Activated CD4-positive, alpha-beta T cell treated with anti-CD3 and anti-CD28 coated beads, Interleukin-2, amount 10 ng/mL, durations not matched to agents 24 days and 14 days (primary cell): ENCODE measurements around the gene MFGE8. TPM values are rescaled to one million over a fixed set of nuclear protein-coding genes. Genes with fewer than 3 reads are reported as not detected.

ENCODE experiments used
- DNase-seq: peaks from one replicate; pipeline ENCODE4 v3.0.0; 2022
- H3K27ac Mint-ChIP-seq: one replicate; pipeline ENCODE4 v1.8.0; 2022; ENCODE audit warnings: mild to moderate bottlenecking, mixed read lengths
- H3K27me3 Mint-ChIP-seq: one replicate; pipeline ENCODE4 v1.8.0; 2022; ENCODE audit warnings: mixed read lengths
- H3K36me3 Mint-ChIP-seq: one replicate; pipeline ENCODE4 v1.8.0; 2022; ENCODE audit warnings: low read depth, mild to moderate bottlenecking, mixed read lengths
- H3K4me1 Mint-ChIP-seq: one replicate; pipeline ENCODE4 v1.8.0; 2021; ENCODE audit warnings: mixed read lengths
- H3K4me3 Mint-ChIP-seq: one replicate; pipeline ENCODE4 v1.8.0; 2022; ENCODE audit warnings: mild to moderate bottlenecking, moderate library complexity, mixed read lengths
- H3K9me3 Mint-ChIP-seq: one replicate; pipeline ENCODE4 v1.8.0; 2021; ENCODE audit warnings: mixed read lengths
- intact Hi-C: fragments of 100-400 bp; cut with micrococcal nuclease; formaldehyde crosslinking; loops from one replicate; pipeline ENCODE4 v1.15.1; 2023
- total RNA-seq: library from RNA; stranded (reverse); gene quantifications from 2 replicates; pipeline ENCODE4 v1.2.3, GENCODE V29; 2022

MFGE8 gene
- total RNA-seq, 1 donor from 2014 or later = 10.6 TPM

- Mint-ChIP-seq H3K36me3 (no peaks in the 10 kb centered on the region), H3K9me3 (no peaks in the 10 kb centered on the region), H3K27ac (no peak overlapping the region), H3K27me3 (no peaks in the 10 kb centered on the region), H3K4me3 (no peak overlapping the region), H3K4me1 (peaks cover 32% of the 10 kb centered on the region)
- no peak for DNase-seq
- intact Hi-C loops = loop anchor here (5.0 kb wide), 1 partner anchor 276 kb away; no protein-coding TSS in a partner anchor
Measured at GRCh38 chr15:88900982-88901418, 12.2 kb downstream of the MFGE8 start.

- DNase-seq = no peak
- Mint-ChIP-seq H3K36me3 (no peaks in the 10 kb centered on the region), H3K9me3 (no peaks in the 10 kb centered on the region), H3K4me1 (peaks cover 35% of the 10 kb centered on the region), H3K27ac (no peak overlapping the region), H3K4me3 (no peak overlapping the region), H3K27me3 (no peaks in the 10 kb centered on the region)
- intact Hi-C loops = loop anchor here (5.0 kb wide), 1 partner anchor 277 kb away; no protein-coding TSS in a partner anchor
Measured at GRCh38 chr15:88900309-88900981, 12.7 kb downstream of the MFGE8 start.

GRCh38 chr15:88899251-88899650, 13.9 kb downstream of the MFGE8 start:
- intact Hi-C loops = loop anchor here (10.0 kb wide), 1 partner anchor 436 kb away; the partner anchor contains the start of gene POLG
- Mint-ChIP-seq H3K4me1 (peaks cover 27% of the 10 kb centered on the region), H3K27me3 (no peaks in the 10 kb centered on the region), H3K36me3 (no peaks in the 10 kb centered on the region), H3K9me3 (no peaks in the 10 kb centered on the region), H3K27ac (no peak overlapping the region), H3K4me3 (no peak overlapping the region)
- DNase-seq = no peak

GRCh38 chr15:88898736-88899135, 14.4 kb downstream of the MFGE8 start:
- intact Hi-C loops = loop anchor here (10.0 kb wide), 1 partner anchor 436 kb away; the partner anchor contains the start of gene POLG
- H3K9me3 Mint-ChIP-seq = no peaks in the 10 kb centered on the region

GRCh38 chr15:88897456-88898194, 15.6 kb downstream of the MFGE8 start:
- no peak overlapping the region for H3K27ac Mint-ChIP-seq
- no peak overlapping the region for H3K4me3 Mint-ChIP-seq
- DNase-seq = peak; percentile 95
- H3K9me3 Mint-ChIP-seq = no peaks in the 10 kb centered on the region
- H3K4me1 Mint-ChIP-seq = peaks cover 31% of the 10 kb centered on the region
- H3K36me3 Mint-ChIP-seq = peaks cover 4% of the 10 kb centered on the region
- no peaks in the 10 kb centered on the region for H3K27me3 Mint-ChIP-seq
- intact Hi-C loops = loop anchor here (1.0 to 10.0 kb wide), 2 partner anchors 430 to 437 kb away; partner anchors contain the start of genes MRPL46, MRPS11 and POLG

More at GRCh38 chr15:88898736-88899135, 14.4 kb downstream of the MFGE8 start:
- H3K4me3 Mint-ChIP-seq = no peak overlapping the region
- DNase-seq = no peak
- H3K27ac Mint-ChIP-seq = no peak overlapping the region
- no peaks in the 10 kb centered on the region for H3K36me3 Mint-ChIP-seq
- H3K27me3 Mint-ChIP-seq = no peaks in the 10 kb centered on the region
- H3K4me1 Mint-ChIP-seq = peaks cover 27% of the 10 kb centered on the region

GRCh38 chr15:88897142-88897455, 16.1 kb downstream of the MFGE8 start:
- H3K36me3 Mint-ChIP-seq = peaks cover 6% of the 10 kb centered on the region
- no peaks in the 10 kb centered on the region for H3K9me3 Mint-ChIP-seq
- no peak for DNase-seq
- H3K27ac Mint-ChIP-seq = no peak overlapping the region
- H3K27me3 Mint-ChIP-seq = no peaks in the 10 kb centered on the region
- no peak overlapping the region for H3K4me3 Mint-ChIP-seq
- peaks cover 31% of the 10 kb centered on the region for H3K4me1 Mint-ChIP-seq
- intact Hi-C loops = loop anchor here (1.0 to 10.0 kb wide), 2 partner anchors 430 to 438 kb away; partner anchors contain the start of genes MRPL46, MRPS11 and POLG

GRCh38 chr15:88896333-88897033, 16.7 kb downstream of the MFGE8 start:
- Mint-ChIP-seq H3K27ac (no peak overlapping the region), H3K27me3 (no peaks in the 10 kb centered on the region), H3K9me3 (no peaks in the 10 kb centered on the region), H3K4me1 (peaks cover 29% of the 10 kb centered on the region), H3K4me3 (peak overlapping the region; percentile 13), H3K36me3 (peaks cover 6% of the 10 kb centered on the region)
- intact Hi-C loops = loop anchor here (1.0 to 10.0 kb wide), 2 partner anchors 429 to 438 kb away; partner anchors contain the start of genes MRPL46, MRPS11 and POLG
- no peak for DNase-seq

- no peaks in the 10 kb centered on the region for H3K9me3 Mint-ChIP-seq
- peak within 1 kb of the TSS; percentile 81 for H3K27ac Mint-ChIP-seq
- H3K4me3 Mint-ChIP-seq = peak within 1 kb of the TSS; percentile 85
- no peaks in the 10 kb centered on the region for H3K27me3 Mint-ChIP-seq
- peak; percentile 90 for DNase-seq
- H3K4me1 Mint-ChIP-seq = peaks cover 29% of the 10 kb centered on the region
- intact Hi-C loops = loop anchor here (1.0 to 10.0 kb wide), 5 partner anchors 9 to 440 kb away; partner anchors contain the start of genes MFGE8 and POLG
- peaks cover 14% of the 10 kb centered on the region for H3K36me3 Mint-ChIP-seq
Measured at GRCh38 chr15:88894819-88895767, 18.1 kb downstream of the MFGE8 start, which contains the start of gene HAPLN3. TSS of gene HAPLN3 (minus strand) at chr15:88895544. CDS start at chr15:88887298, 8,246 bp downstream.

- Mint-ChIP-seq H3K27ac (peak overlapping the region; percentile 52), H3K9me3 (no peaks in the 10 kb centered on the region), H3K27me3 (no peaks in the 10 kb centered on the region), H3K4me3 (peak overlapping the region; percentile 85), H3K36me3 (peaks cover 18% of the 10 kb centered on the region), H3K4me1 (peaks cover 31% of the 10 kb centered on the region)
- intact Hi-C loops = loop anchor here (1.0 to 10.0 kb wide), 5 partner anchors 10 to 440 kb away; partner anchors contain the start of genes MFGE8 and POLG
- DNase-seq = peak; percentile 95
Measured at GRCh38 chr15:88894348-88894818, 18.8 kb downstream of the MFGE8 start.

- Mint-ChIP-seq H3K4me1 (peaks cover 21% of the 10 kb centered on the region), H3K27ac (no peak overlapping the region), H3K9me3 (no peaks in the 10 kb centered on the region), H3K4me3 (no peak overlapping the region), H3K27me3 (no peaks in the 10 kb centered on the region), H3K36me3 (peaks cover 26% of the 10 kb centered on the region)
- intact Hi-C loops = loop anchor here (10.0 kb wide), 1 partner anchor 443 kb away; the partner anchor contains the start of gene POLG
- no peak for DNase-seq
Measured at GRCh38 chr15:88891540-88892254, 21.5 kb downstream of the MFGE8 start.

GRCh38 chr15:88890495-88890894, 22.7 kb downstream of the MFGE8 start:
- Mint-ChIP-seq H3K27ac (no peak overlapping the region), H3K27me3 (no peaks in the 10 kb centered on the region), H3K36me3 (peaks cover 28% of the 10 kb centered on the region), H3K9me3 (no peaks in the 10 kb centered on the region), H3K4me1 (peaks cover 15% of the 10 kb centered on the region), H3K4me3 (no peak overlapping the region)
- DNase-seq = no peak
- intact Hi-C loops = loop anchor here (10.0 kb wide), 1 partner anchor 444 kb away; the partner anchor contains the start of gene POLG

- Mint-ChIP-seq H3K9me3 (no peaks in the 10 kb centered on the region), H3K4me1 (peaks cover 7% of the 10 kb centered on the region), H3K27ac (no peak overlapping the region), H3K27me3 (no peaks in the 10 kb centered on the region), H3K36me3 (peaks cover 38% of the 10 kb centered on the region), H3K4me3 (no peak overlapping the region)
- DNase-seq = no peak
- intact Hi-C loops = no loop called here
Measured at GRCh38 chr15:88888719-88889118, 24.5 kb downstream of the MFGE8 start.
